NT2/D1 (cell line): ENCODE results near the gene KRTCAP2.

ENCODE experiments used
- SUZ12 ChIP-seq: IDR thresholded peaks from 2 replicates; pipeline ENCODE4 v1.6.1; 2011; ENCODE audit not compliant: insufficient read length, insufficient read depth; ENCODE audit errors: extremely low read depth
- YY1 ChIP-seq: IDR thresholded peaks from 2 replicates; pipeline ENCODE4 v1.6.1; 2011; ENCODE audit not compliant: insufficient read length, insufficient read depth
- ZNF274 ChIP-seq: IDR thresholded peaks from 2 replicates; pipeline ENCODE4 v1.6.1; 2011; ENCODE audit warnings: mild to moderate bottlenecking, low read depth, low read length

DNA sequence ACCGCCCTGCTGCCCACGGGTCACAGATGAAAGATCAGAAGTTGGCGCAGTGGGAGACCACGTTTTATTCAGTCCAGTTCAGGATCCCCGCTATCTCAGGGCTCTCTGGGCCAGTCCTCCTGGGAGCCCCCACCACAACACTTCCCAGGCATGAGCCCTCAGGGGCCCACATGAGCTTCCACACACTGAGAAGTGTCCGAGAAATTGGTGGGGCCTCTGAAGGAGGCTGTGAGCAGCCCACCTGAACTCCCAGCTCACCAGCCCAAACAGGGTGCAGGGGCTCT is 12.6 kb upstream of the KRTCAP2 start:
- TF ChIP-seq ZNF274 (no peak), YY1 (no peak), SUZ12 (no peak)
